H1 (cell line): ENCODE measurements around the gene SMC6. TPM values are rescaled to one million over a fixed set of nuclear protein-coding genes. Genes with fewer than 3 reads are reported as not detected.

Experiments
- CTCF ChIA-PET: fragments of 300-600 bp; sonication (Branson Sonifier 250); formaldehyde crosslinking; loops from one replicate; lab custom pipeline; 2021; ENCODE audit not compliant: partially characterized antibody; lab: Charles Lee
- POLR2A ChIA-PET: fragments of 300-600 bp; sonication (Branson Sonifier 250); formaldehyde crosslinking; loops from one replicate; lab custom pipeline; 2021; ENCODE audit warnings: inconsistent platforms; ENCODE audit not compliant: partially characterized antibody; lab: Charles Lee
- DNase-seq, 2 experiments: peaks; one replicate each; pipeline versions ENCODE4 v3.0.0 to v3.0.0-alpha.2; 2010 to 2022; ENCODE audit warnings: low spot score in 2 of 2, low read depth in 1 of 2, mixed read lengths in 1 of 2
- FAIRE-seq: peaks from 2 replicates; lab custom pipeline; 2011; peaks lifted over from hg19 to GRCh38; lab: Jason Lieb, UNC
- H2AFZ ChIP-seq: 2 replicates; pipeline ENCODE4 v1.8.1; 2012; ENCODE audit warnings: low read length, inconsistent platforms
- H2AK5ac ChIP-seq: 2 replicates; pipeline ENCODE4 v1.6.1; 2013; ENCODE audit warnings: low read depth, low read length
- H2BK120ac ChIP-seq: replicated peaks from 2 replicates; pipeline ENCODE3; 2013; ENCODE audit warnings: low read depth, low read length, inconsistent platforms
- H2BK12ac ChIP-seq: 2 replicates; pipeline ENCODE4 v1.6.1; 2013; ENCODE audit warnings: low read depth, low read length
- H2BK15ac ChIP-seq: 2 replicates; pipeline ENCODE4 v1.6.1; 2013; ENCODE audit warnings: low read length
- H2BK20ac ChIP-seq: 2 replicates; pipeline ENCODE4 v1.6.1; 2013; ENCODE audit warnings: low read length
- H2BK5ac ChIP-seq: 2 replicates; pipeline ENCODE4 v1.6.1; 2013; ENCODE audit warnings: low read depth, low read length
- H3K14ac ChIP-seq: 2 replicates; pipeline ENCODE4 v1.6.1; 2013; ENCODE audit warnings: inconsistent platforms; ENCODE audit not compliant: insufficient read length
- H3K18ac ChIP-seq: 2 replicates; pipeline ENCODE4 v1.6.1; 2013; ENCODE audit warnings: low read length; ENCODE audit errors: extremely low read depth
- H3K23ac ChIP-seq: 2 replicates; pipeline ENCODE4 v1.6.1; 2013; ENCODE audit warnings: inconsistent platforms; ENCODE audit not compliant: insufficient read length
- H3K23me2 ChIP-seq: 2 replicates; pipeline ENCODE4 v1.6.1; 2013; ENCODE audit warnings: low read depth, low read length
- H3K27ac ChIP-seq: 2 replicates; pipeline ENCODE4 v1.6.1; 2011; ENCODE audit warnings: low read depth, low read length, inconsistent platforms
- H3K27me3 ChIP-seq, 4 experiments: replicated peaks in 1 of 4; 1 replicate in 1 of 4; 2 replicates in 3 of 4; pipeline versions ENCODE4 v1.6.1 to v1.8.1; 2011 to 2013; ENCODE audit warnings: low read length in 3 of 4, mild to moderate bottlenecking in 3 of 4, inconsistent platforms in 2 of 4, mixed read lengths in 2 of 4, moderate library complexity in 1 of 4; ENCODE audit not compliant: control insufficient read depth in 3 of 4, insufficient read depth in 3 of 4; ENCODE audit errors: extremely low read depth in 1 of 4
- H3K36me3 ChIP-seq, 4 experiments: 2 replicates each; pipeline versions ENCODE4 v1.6.1 to v1.8.1; 2011 to 2013; ENCODE audit warnings: mild to moderate bottlenecking in 4 of 4, low read length in 3 of 4, moderate library complexity in 2 of 4, control low read depth in 1 of 4, inconsistent platforms in 1 of 4; ENCODE audit not compliant: insufficient read depth in 4 of 4, control insufficient read depth in 2 of 4
- H3K4ac ChIP-seq: replicated peaks from 2 replicates; pipeline ENCODE3; 2013; ENCODE audit warnings: low read length, low read depth, mixed read lengths, inconsistent platforms; ENCODE audit not compliant: insufficient read length
- H3K4me1 ChIP-seq, 4 experiments: replicated peaks in 1 of 4; 1 replicate in 1 of 4; 2 replicates in 3 of 4; pipeline versions ENCODE4 v1.6.1 to v1.8.1; 2011 to 2013; ENCODE audit warnings: low read length in 3 of 4, inconsistent platforms in 2 of 4, mixed read lengths in 1 of 4; ENCODE audit not compliant: insufficient read depth in 4 of 4, control insufficient read depth in 3 of 4
- H3K4me2 ChIP-seq, 2 experiments: 2 replicates each; pipeline versions ENCODE4 v1.6.1 to v1.8.1; 2011 to 2013; ENCODE audit warnings: low read depth in 2 of 2, low read length in 2 of 2, control low read depth in 1 of 2, inconsistent platforms in 1 of 2, mild to moderate bottlenecking in 1 of 2; ENCODE audit not compliant: insufficient read depth in 1 of 2
- H3K4me3 ChIP-seq, 4 experiments: fragments of 200-600, 300-600 bp in 1 of 4; sonication (generic), shearing (Covaris generic), sonication (Bioruptor Twin) in 1 of 4; 2 replicates each; pipeline versions ENCODE4 v1.5.1 to v1.8.1; 2011 to 2016; ENCODE audit warnings: low read length in 4 of 4, low read depth in 3 of 4, control low read depth in 2 of 4, inconsistent platforms in 2 of 4, mild to moderate bottlenecking in 2 of 4, mixed read lengths in 1 of 4, moderate library complexity in 1 of 4; ENCODE audit not compliant: insufficient read depth in 2 of 4; ENCODE audit errors: extremely low read depth in 1 of 4
- H3K56ac ChIP-seq: replicated peaks from 2 replicates; pipeline ENCODE3; 2013; ENCODE audit warnings: low read depth, mild to moderate bottlenecking, mixed read lengths, low read length, inconsistent platforms; ENCODE audit not compliant: insufficient read length
- H3K79me1 ChIP-seq: 2 replicates; pipeline ENCODE4 v1.6.1; 2013; ENCODE audit warnings: low read depth, low read length, control low read depth
- H3K79me2 ChIP-seq, 2 experiments: 2 replicates each; pipeline versions ENCODE4 v1.6.1 to v1.8.1; 2012 to 2013; ENCODE audit warnings: low read length in 2 of 2, mild to moderate bottlenecking in 2 of 2, inconsistent platforms in 1 of 2; ENCODE audit not compliant: insufficient read depth in 2 of 2, control insufficient read depth in 1 of 2
- H3K9ac ChIP-seq, 4 experiments: replicated peaks in 1 of 4; 1 replicate in 1 of 4; 2 replicates in 3 of 4; pipeline versions ENCODE4 v1.6.1 to v1.8.1; 2011 to 2013; ENCODE audit warnings: low read depth in 3 of 4, low read length in 3 of 4, control low read depth in 2 of 4, mild to moderate bottlenecking in 2 of 4, moderate library complexity in 2 of 4, inconsistent platforms in 1 of 4; ENCODE audit errors: extremely low read depth in 1 of 4
- H3K9me3 ChIP-seq, 2 experiments: 2 replicates each; pipeline versions ENCODE4 v1.6.1 to v1.8.1; 2012 to 2013; ENCODE audit warnings: mild to moderate bottlenecking in 2 of 2, moderate library complexity in 2 of 2, control low read depth in 1 of 2, inconsistent platforms in 1 of 2, low read depth in 1 of 2, low read length in 1 of 2, mixed read lengths in 1 of 2; ENCODE audit not compliant: insufficient read depth in 2 of 2
- H4K20me1 ChIP-seq, 2 experiments: replicated peaks in 1 of 2; 2 replicates each; pipeline versions ENCODE3 to v1.8.1; 2011 to 2013; ENCODE audit warnings: inconsistent platforms in 2 of 2, low read length in 2 of 2, mild to moderate bottlenecking in 1 of 2; ENCODE audit not compliant: insufficient read depth in 2 of 2, control insufficient read depth in 1 of 2
- H4K5ac ChIP-seq: 2 replicates; pipeline ENCODE4 v1.6.1; 2013; ENCODE audit warnings: low read length, low read depth, mixed read lengths, inconsistent platforms; ENCODE audit not compliant: insufficient read length
- H4K8ac ChIP-seq: 2 replicates; pipeline ENCODE4 v1.8.0; 2013; ENCODE audit warnings: mild to moderate bottlenecking, moderate library complexity, low read length, inconsistent platforms; ENCODE audit not compliant: insufficient read depth; ENCODE audit errors: extremely low read depth
- H4K91ac ChIP-seq: replicated peaks from 2 replicates; pipeline ENCODE3; 2013; ENCODE audit warnings: low read length, mixed read lengths, inconsistent platforms; ENCODE audit not compliant: insufficient read length
- JUN ChIP-seq: IDR thresholded peaks from 2 replicates; pipeline ENCODE4 v1.6.1; 2011; ENCODE audit warnings: low read depth, mild to moderate bottlenecking, improper control_type of control experiment, low read length
- NANOG ChIP-seq: IDR thresholded peaks from 2 replicates; pipeline ENCODE4 v1.6.1; 2011; ENCODE audit warnings: low read length, low read depth, mild to moderate bottlenecking, inconsistent platforms; ENCODE audit not compliant: insufficient read depth, poor library complexity, severe bottlenecking
- RFX5 ChIP-seq: IDR thresholded peaks from 2 replicates; pipeline ENCODE4 v1.6.1; 2011; ENCODE audit warnings: low read depth, low read length, improper control_type of control experiment, borderline replicate concordance
- RNF2 ChIP-seq: fragments of 200-900, 300-1000 bp; sonication (generic); IDR thresholded peaks from 2 replicates; pipeline ENCODE4 v1.7.1; 2016; ENCODE audit warnings: borderline replicate concordance, low read depth, mild to moderate bottlenecking, antibody characterized with exemption, low read length; ENCODE audit not compliant: poor library complexity, severe bottlenecking; ENCODE audit errors: missing control alignments
- TAF7 ChIP-seq: optimal IDR thresholded peaks from 2 replicates; pipeline ENCODE3; 2011; ENCODE audit warnings: low read depth, mild to moderate bottlenecking, inconsistent platforms, low read length, moderate library complexity, borderline replicate concordance
- TEAD4 ChIP-seq: IDR thresholded peaks from 2 replicates; pipeline ENCODE4 v1.6.1; 2012; ENCODE audit warnings: low read depth, low read length, inconsistent platforms, mixed read lengths
- WGBS, 2 experiments: shearing (Covaris generic) in 1 of 2; methylation state at CpG; one replicate each; pipeline versions ENCODE4 v1.1.6 to v1.1.7; 2013 to 2015; ENCODE audit warnings: low lambda C conversion rate in 2 of 2, mixed read lengths in 2 of 2, inconsistent platforms in 1 of 2, low coverage in 1 of 2, missing lambda C conversion rate in 1 of 2; ENCODE audit not compliant: insufficient replicate concordance in 2 of 2, insufficient coverage in 1 of 2, insufficient read length in 1 of 2; ENCODE audit errors: extremely low coverage in 1 of 2, missing lambda C conversion rate in 1 of 2; 5-methylcytosine and 5-hydroxymethylcytosine counted together
- polyA plus RNA-seq, 7 experiments: library from polyadenylated mRNA; depleted of rRNA in 3 of 7; stranded (reverse) in 5 of 7; unstranded in 2 of 7; fragments of >200 nt in 5 of 7; fragments of 200-250 nt in 2 of 7; gene quantifications; 1 replicate in 5 of 7; 2 replicates in 1 of 7; 4 replicates in 1 of 7; pipeline versions ENCODE4 v1.2.1 to v1.2.3, GENCODE V29; 2011 to 2013; ENCODE audit warnings: missing spikeins in 2 of 7, mixed read lengths in 2 of 7
- total RNA-seq: library from RNA; stranded (reverse); fragmentation: NEBNext Ultra II Directional; extraction: Animal tissue kit (Norgen Biotek cat#: 25700); gene quantifications from 2 replicates; pipeline ENCODE4 v1.2.1, GENCODE V29; 2021

Gene SMC6
- total and polyA plus RNA-seq, 2 of the 8 experiments (the other 6 are each of a cell fraction or from before 2014, with no cell fraction given), result 9.7 to 49.5 TPM

DNA sequence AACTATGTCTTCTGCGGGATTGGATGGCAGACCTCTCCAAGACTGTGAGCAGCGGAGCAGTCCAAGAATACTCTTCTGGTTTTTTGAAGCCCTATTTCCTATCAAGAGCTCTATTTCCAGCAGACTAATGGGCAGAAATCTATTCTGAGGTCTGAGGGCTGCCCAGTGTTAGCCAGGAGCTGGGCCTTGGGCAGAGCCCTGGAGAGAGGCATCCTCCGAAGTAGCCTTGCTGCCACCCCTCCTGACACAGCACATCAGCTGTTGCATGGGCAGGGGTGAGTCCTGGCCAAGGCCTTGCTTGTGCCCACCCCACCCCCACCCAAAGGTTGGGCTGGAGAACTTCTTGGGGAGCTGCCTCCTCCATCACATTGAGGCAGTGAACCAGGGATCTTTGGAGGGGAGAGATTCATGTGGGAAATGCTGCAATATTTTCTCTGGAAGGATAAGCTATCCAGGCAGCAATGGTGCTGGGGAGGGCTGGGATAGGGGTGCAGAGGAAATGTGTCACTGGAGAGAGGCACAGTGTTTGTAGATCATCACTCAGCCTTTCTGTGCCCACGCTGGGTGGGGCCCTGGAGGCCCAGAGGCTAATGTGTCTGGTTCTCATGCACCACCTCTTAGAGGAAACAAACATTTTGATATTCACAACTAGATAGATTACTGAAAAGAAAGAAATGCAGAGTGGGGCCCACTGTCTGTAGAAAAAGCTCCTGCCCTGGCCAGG lies 108.5 kb downstream of the SMC6 start:
- Histone ChIP-seq H3K27ac (no peak overlapping the region), H3K79me1 (no peaks in the 10 kb centered on the region; the same call in 1 of the 2 replicates), H4K20me1 (no peaks in the 10 kb centered on the region), H3K36me3 (peaks cover 0 to 12% (median 3%) of the 10 kb centered on the region in 4 experiments; a peak in 3 of 8 replicates), H2BK20ac (no peak overlapping the region), H4K5ac (no peak overlapping the region), H3K4me1 (peaks cover 0 to 4% (median under 1%) of the 10 kb centered on the region in 4 experiments; a peak in 2 of 7 replicates), H2BK5ac (no peak overlapping the region), H4K8ac (no peak overlapping the region), H2AK5ac (no peak overlapping the region), H3K23ac (no peak overlapping the region), H3K4ac (no peak overlapping the region), H3K4me3 (no peak overlapping the region), H2BK12ac (no peak overlapping the region), H3K9me3 (no peaks in the 10 kb centered on the region), H3K18ac (no peak overlapping the region), H3K79me2 (no peaks in the 10 kb centered on the region), H2AFZ (no peak overlapping the region), H3K4me2 (no peak overlapping the region), H2BK15ac (no peak overlapping the region), H3K56ac (no peak overlapping the region), H3K27me3 (no peaks in the 10 kb centered on the region), H4K91ac (no peak overlapping the region), H2BK120ac (no peak overlapping the region), H3K23me2 (no peaks in the 10 kb centered on the region), H3K14ac (no peak overlapping the region), H3K9ac (no peak overlapping the region)
- FAIRE-seq (no peak), DNase-seq (no peak)
- WGBS, 2 experiments, result 90% methylated on average over 4 of the region's 4 CpGs; no CpG with 5 or more reads in 1 of the 2 experiments
- POLR2A ChIA-PET, result interaction anchor here (1.7 kb wide), 1 partner anchor 15 kb away, joined by 3 read pairs; no protein-coding TSS in a partner anchor
- CTCF ChIA-PET, result interaction anchor here (0.6 to 7.0 kb wide), 55 partner anchors 10 to 871 kb away, joined by 3 to 119 read pairs (median 4); partner anchors contain the start of gene VSNL1
- TF ChIP-seq RFX5 (no peak), TEAD4 (no peak), NANOG (no peak), RNF2 (no peak), JUN (no peak), TAF7 (no peak)
